SH-SY5Y (cell line): ENCODE data around the gene STAP2.

Experiments used
- GATA2 ChIP-seq: IDR thresholded peaks from 2 replicates; pipeline ENCODE4 v1.6.1; 2011; ENCODE audit warnings: mild to moderate bottlenecking, low read depth, low read length
- GATA3 ChIP-seq: IDR thresholded peaks from 2 replicates; pipeline ENCODE4 v1.6.1; 2011; ENCODE audit warnings: low read depth, mild to moderate bottlenecking, low read length, moderate library complexity

Gene STAP2

DNA sequence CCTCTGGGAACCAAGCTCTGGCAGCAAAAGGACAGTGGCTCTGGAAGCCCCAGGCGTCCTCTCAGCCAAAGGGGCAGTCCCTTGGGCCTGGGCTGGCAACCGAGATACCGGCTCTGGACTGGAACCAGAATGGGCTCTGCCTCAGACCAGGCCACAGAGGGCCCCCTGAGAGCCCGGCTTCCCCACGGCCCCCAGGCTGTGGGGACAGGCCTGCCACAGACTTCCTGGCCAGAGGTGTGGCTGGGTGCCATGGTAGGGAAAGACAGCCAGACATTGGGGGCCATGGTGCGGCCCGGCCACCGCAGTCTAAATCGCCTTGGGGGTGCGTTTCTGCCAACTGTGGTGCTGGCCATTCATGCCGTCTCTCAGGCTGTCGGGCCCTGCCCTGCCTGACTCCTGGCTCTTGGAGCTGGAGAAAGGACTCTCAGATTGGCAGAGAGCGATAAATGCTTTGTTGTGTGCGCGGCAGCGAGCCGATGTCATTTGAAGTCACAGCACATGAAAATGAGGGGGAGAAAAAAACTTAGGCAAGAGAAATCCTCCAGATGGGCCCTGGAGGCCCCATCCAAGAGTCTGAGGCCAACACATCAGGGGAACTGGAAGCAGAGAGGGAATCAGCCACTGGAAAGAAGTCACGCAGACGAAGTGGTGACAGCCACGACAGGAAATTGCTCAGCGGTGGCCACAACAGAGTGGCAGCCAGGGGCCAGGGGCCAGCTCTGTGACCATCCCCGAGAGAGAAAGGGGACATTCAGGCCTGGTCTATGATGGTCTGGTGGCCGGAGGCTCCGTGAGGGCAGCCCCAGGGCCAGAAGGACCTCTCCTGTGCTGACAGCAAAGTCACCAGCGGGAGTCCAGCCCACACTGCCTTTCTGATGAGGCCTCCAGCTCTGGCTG is 35.2 kb upstream of the STAP2 start:
- no peak for TF ChIP-seq GATA3
- TF ChIP-seq GATA2, result no peak

DNA sequence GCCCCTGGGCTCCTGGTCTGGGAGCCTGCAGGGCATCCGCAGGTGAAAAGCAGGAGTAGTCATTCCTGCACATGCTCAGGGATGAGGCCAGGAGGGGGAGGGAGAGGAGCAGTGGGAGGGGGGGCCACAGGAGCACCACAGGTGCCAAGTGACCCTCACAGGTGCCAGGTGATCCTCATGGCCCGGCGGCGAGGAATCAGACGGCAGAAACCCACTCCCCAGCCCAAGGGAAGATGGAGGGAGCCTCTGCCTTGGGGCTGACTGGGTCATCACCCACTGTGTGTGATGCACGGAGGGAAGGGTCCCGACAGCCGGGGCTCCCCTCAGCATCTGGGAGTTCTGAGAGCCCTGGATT is 34.4 kb upstream of the STAP2 start:
- TF ChIP-seq GATA3 (no peak), GATA2 (no peak)

GRCh38 chr19:4372165-4373012 is 33.8 kb upstream of the STAP2 start:
- no peak for TF ChIP-seq GATA2
- TF ChIP-seq GATA3, result no peak

- TF ChIP-seq GATA3, result no peak
- no peak for TF ChIP-seq GATA2
These were observed 32.9 kb upstream of the STAP2 start for GRCh38 chr19:4371247-4372164.

DNA sequence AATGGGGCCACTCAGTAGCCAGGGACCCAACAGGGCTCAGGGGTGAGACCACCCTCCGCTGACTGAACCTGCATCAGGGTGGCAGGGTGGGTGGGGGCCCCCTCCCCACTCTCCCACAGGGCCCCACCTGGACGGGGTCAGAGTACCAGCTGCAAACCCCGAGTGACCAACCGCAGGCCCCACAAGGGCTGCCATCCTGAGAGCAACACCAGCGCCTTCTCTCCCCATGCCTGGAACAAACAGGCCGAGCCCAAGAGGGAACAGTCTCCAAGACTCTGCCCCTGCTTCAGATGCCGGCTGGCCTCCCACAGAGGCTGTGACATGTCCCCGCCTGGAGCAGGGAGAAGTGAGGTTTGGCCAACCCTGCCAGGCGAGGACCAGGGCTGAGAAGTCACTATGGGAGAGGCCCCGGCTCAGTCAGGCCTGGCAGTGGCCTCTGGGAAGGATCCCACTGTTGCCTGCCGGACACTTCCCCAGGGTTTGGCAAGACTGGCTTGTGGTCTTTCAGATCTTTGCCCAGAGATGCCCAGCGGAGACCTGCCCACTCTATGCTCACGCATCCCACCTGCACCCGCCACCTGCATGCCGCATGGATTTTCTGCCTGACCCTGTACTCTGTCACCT is 31.9 kb upstream of the STAP2 start:
- TF ChIP-seq GATA3, result no peak
- no peak for TF ChIP-seq GATA2

- TF ChIP-seq GATA2, result no peak
- no peak for TF ChIP-seq GATA3
These were observed 31.2 kb upstream of the STAP2 start for GRCh38 chr19:4369888-4370260.

DNA sequence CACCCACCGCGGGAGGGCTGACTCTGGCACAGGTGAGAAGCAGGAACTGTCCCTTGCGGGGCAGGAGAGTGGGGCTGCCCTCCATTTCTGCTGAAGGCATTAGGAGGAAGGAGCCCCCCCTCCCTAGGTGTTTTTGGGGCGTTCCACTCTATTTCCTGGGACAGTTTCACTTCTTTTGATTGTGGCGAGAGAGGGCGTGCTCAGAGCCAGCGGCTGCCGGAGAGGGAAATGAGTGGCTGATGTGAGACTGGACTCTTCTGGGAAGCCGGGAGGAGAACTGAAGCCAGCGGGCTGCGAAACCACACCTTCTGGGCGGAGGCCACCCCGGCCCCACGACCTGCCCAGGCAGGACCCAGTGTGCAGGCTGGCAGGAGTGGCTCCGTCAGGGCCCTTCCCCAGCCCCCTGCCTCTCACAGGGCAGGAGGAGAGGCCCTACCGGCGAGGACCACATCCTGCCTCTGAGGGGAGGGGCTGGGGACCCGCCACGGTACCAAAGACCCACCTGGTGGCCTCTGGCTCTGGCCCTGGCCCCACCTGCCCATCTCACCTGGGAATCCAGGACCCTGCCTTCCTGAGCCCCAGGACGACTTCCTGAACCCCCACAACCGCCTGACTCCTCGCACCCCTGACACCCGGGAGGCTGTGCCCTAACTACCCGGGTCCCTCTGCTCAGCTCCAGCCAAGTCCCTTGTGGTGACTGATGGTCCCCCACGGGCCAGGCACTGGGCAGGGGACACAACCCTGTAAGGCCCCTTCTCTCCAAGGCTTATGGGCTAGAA is 30.7 kb upstream of the STAP2 start:
- TF ChIP-seq GATA3 (no peak), GATA2 (no peak)

- TF ChIP-seq GATA2 (no peak), GATA3 (no peak)
These were observed 29.6 kb upstream of the STAP2 start for GRCh38 chr19:4368128-4368820.

DNA sequence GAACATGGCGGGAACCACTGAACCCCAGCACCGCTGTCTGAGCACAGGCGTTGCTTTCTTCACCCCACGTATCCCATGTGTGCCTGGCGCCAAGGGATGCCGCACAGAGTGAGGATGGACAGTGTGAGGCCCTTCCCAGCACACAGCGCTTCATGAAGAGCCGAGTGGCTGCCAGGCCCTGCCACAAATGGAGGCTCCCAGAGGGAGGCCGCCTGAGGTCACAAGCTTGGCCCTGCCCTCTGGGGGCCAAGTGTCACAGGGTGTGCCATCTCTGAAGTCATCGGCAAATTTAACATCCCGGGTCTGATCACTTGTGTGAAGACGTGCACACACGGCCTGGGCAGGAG is 29.1 kb upstream of the STAP2 start:
- no peak for TF ChIP-seq GATA2
- no peak for TF ChIP-seq GATA3

- no peak for TF ChIP-seq GATA2
- TF ChIP-seq GATA3, result no peak
These were observed 28.7 kb upstream of the STAP2 start for GRCh38 chr19:4367336-4367723.

GRCh38 chr19:4366666-4367335 is 28.2 kb upstream of the STAP2 start:
- TF ChIP-seq GATA2 (no peak), GATA3 (no peak)
